Stimulated activated effector memory CD8-positive, alpha-beta T cell treated with anti-CD3 and anti-CD28 coated beads, Interleukin-12 subunit alpha, Interleukin-12 subunit beta, amount 100 ng/mL, for 72 hours (primary cell): ENCODE results near the gene PDZD2.
"Not testable (repeated sequence)": the region's sequence is repeated elsewhere in the genome, so short reads cannot be mapped to it uniquely, and the experiment has no call there.

ENCODE experiments used
- ATAC-seq: fragments of 150-1000 bp; cut with Tn5 transposase; 2 replicates; pipeline ENCODE4 v1.10.0; 2021
- DNase-seq, 2 donors: peaks; one replicate each; pipeline ENCODE4 v3.0.0; 2021 to 2022; ENCODE audit warnings: low spot score in 2 of 2
- H3K27ac Mint-ChIP-seq: one replicate; pipeline ENCODE4 v1.8.0; 2022; ENCODE audit warnings: mild to moderate bottlenecking, mixed read lengths
- H3K36me3 Mint-ChIP-seq: one replicate; pipeline ENCODE4 v1.8.0; 2022; ENCODE audit warnings: mild to moderate bottlenecking, mixed read lengths
- H3K4me1 Mint-ChIP-seq: one replicate; pipeline ENCODE4 v1.8.0; 2022; ENCODE audit warnings: mixed read lengths
- H3K4me3 Mint-ChIP-seq: one replicate; pipeline ENCODE4 v1.8.0; 2022; ENCODE audit warnings: mild to moderate bottlenecking, mixed read lengths
- H3K9me3 Mint-ChIP-seq: one replicate; pipeline ENCODE4 v1.8.0; 2022; ENCODE audit warnings: mixed read lengths

Gene PDZD2

GRCh38 chr5:31992377-31992776 is 353.4 kb downstream of the PDZD2 start:
- H3K36me3 Mint-ChIP-seq: peaks cover 6% of the 10 kb centered on the region
- no peak overlapping the region for H3K4me3 Mint-ChIP-seq
- H3K9me3 Mint-ChIP-seq: peaks cover 3% of the 10 kb centered on the region
- no peaks in the 10 kb centered on the region for H3K4me1 Mint-ChIP-seq
- no peak overlapping the region for H3K27ac Mint-ChIP-seq
- no peak for ATAC-seq
- DNase-seq: no peak

GRCh38 chr5:31993165-31993961 is 354.4 kb downstream of the PDZD2 start:
- no peak for DNase-seq
- Mint-ChIP-seq H3K27ac (no peak overlapping the region), H3K4me3 (no peak overlapping the region), H3K36me3 (peaks cover 6% of the 10 kb centered on the region), H3K9me3 (no peaks in the 10 kb centered on the region), H3K4me1 (no peaks in the 10 kb centered on the region)
- ATAC-seq: no peak

GRCh38 chr5:31995006-31995405 is 356.1 kb downstream of the PDZD2 start:
- Mint-ChIP-seq H3K27ac (no peak overlapping the region), H3K4me3 (no peak overlapping the region), H3K4me1 (no peaks in the 10 kb centered on the region), H3K9me3 (no peaks in the 10 kb centered on the region), H3K36me3 (peaks cover 6% of the 10 kb centered on the region)
- DNase-seq: no peak
- ATAC-seq: no peak

- H3K27ac Mint-ChIP-seq: no peak overlapping the region
- no peaks in the 10 kb centered on the region for H3K4me1 Mint-ChIP-seq
- no peak for ATAC-seq
- H3K9me3 Mint-ChIP-seq: no peaks in the 10 kb centered on the region
- H3K4me3 Mint-ChIP-seq: no peak overlapping the region
- no peak for DNase-seq
- H3K36me3 Mint-ChIP-seq: peaks cover 6% of the 10 kb centered on the region
Observed at GRCh38 chr5:31995714-31996113, 356.8 kb downstream of the PDZD2 start.

GRCh38 chr5:31996909-31997308 is 358.0 kb downstream of the PDZD2 start:
- DNase-seq: no peak
- no peak overlapping the region for H3K27ac Mint-ChIP-seq
- H3K4me3 Mint-ChIP-seq: no peak overlapping the region

GRCh38 chr5:31999470-31999869 is 360.5 kb downstream of the PDZD2 start:
- Mint-ChIP-seq H3K9me3 (peaks cover 2% of the 10 kb centered on the region), H3K27ac (no peak overlapping the region), H3K36me3 (peaks cover 6% of the 10 kb centered on the region), H3K4me3 (no peak overlapping the region), H3K4me1 (peaks cover 7% of the 10 kb centered on the region)
- ATAC-seq (peak; percentile 22), DNase-seq (no peak)

More at GRCh38 chr5:31996909-31997308, 358.0 kb downstream of the PDZD2 start:
- no peak for ATAC-seq
- no peaks in the 10 kb centered on the region for H3K9me3 Mint-ChIP-seq
- H3K4me1 Mint-ChIP-seq: no peaks in the 10 kb centered on the region
- H3K36me3 Mint-ChIP-seq: peaks cover 6% of the 10 kb centered on the region

GRCh38 chr5:32000731-32001130 is 361.8 kb downstream of the PDZD2 start:
- Mint-ChIP-seq H3K36me3 (peaks cover 6% of the 10 kb centered on the region), H3K4me3 (no peak overlapping the region), H3K27ac (no peak overlapping the region), H3K4me1 (peaks cover 7% of the 10 kb centered on the region), H3K9me3 (peaks cover 2% of the 10 kb centered on the region)
- DNase-seq: no peak
- ATAC-seq: no peak

- DNase-seq (no peak), ATAC-seq (no peak)
- H3K36me3 Mint-ChIP-seq: peaks cover 6% of the 10 kb centered on the region
- peaks cover 7% of the 10 kb centered on the region for H3K4me1 Mint-ChIP-seq
- peaks cover 2% of the 10 kb centered on the region for H3K9me3 Mint-ChIP-seq
- H3K27ac Mint-ChIP-seq: no peak overlapping the region
- H3K4me3 Mint-ChIP-seq: no peak overlapping the region
Observed at GRCh38 chr5:32001284-32001683, 362.4 kb downstream of the PDZD2 start.

- Mint-ChIP-seq H3K36me3 (peaks cover 2% of the 10 kb centered on the region), H3K9me3 (peaks cover 2% of the 10 kb centered on the region), H3K27ac (no peak overlapping the region), H3K4me1 (peaks cover 7% of the 10 kb centered on the region), H3K4me3 (no peak overlapping the region)
- peak; percentile 18 for ATAC-seq
- DNase-seq: no peak
Observed at GRCh38 chr5:32001707-32002106, 362.8 kb downstream of the PDZD2 start.

- ATAC-seq (no peak), DNase-seq (no peak)
- no peak overlapping the region for H3K4me3 Mint-ChIP-seq
- no peak overlapping the region for H3K27ac Mint-ChIP-seq
- no peaks in the 10 kb centered on the region for H3K36me3 Mint-ChIP-seq
- peaks cover 7% of the 10 kb centered on the region for H3K4me1 Mint-ChIP-seq
- peaks cover 2% of the 10 kb centered on the region for H3K9me3 Mint-ChIP-seq
Observed at GRCh38 chr5:32002755-32003154, 363.8 kb downstream of the PDZD2 start.

GRCh38 chr5:32003981-32004380 is 365.1 kb downstream of the PDZD2 start:
- DNase-seq: no peak
- H3K36me3 Mint-ChIP-seq: no peaks in the 10 kb centered on the region
- ATAC-seq: no peak
- peaks cover 7% of the 10 kb centered on the region for H3K4me1 Mint-ChIP-seq
- peaks cover 2% of the 10 kb centered on the region for H3K9me3 Mint-ChIP-seq
- no peak overlapping the region for H3K27ac Mint-ChIP-seq
- H3K4me3 Mint-ChIP-seq: no peak overlapping the region

GRCh38 chr5:32004404-32004803 is 365.5 kb downstream of the PDZD2 start:
- ATAC-seq (no peak), DNase-seq (no peak)
- Mint-ChIP-seq H3K4me3 (no peak overlapping the region), H3K36me3 (no peaks in the 10 kb centered on the region), H3K9me3 (peaks cover 2% of the 10 kb centered on the region), H3K4me1 (peaks cover 7% of the 10 kb centered on the region), H3K27ac (no peak overlapping the region)

- DNase-seq: no peak
- Mint-ChIP-seq H3K36me3 (no peaks in the 10 kb centered on the region), H3K4me3 (no peak overlapping the region), H3K9me3 (no peaks in the 10 kb centered on the region), H3K27ac (no peak overlapping the region), H3K4me1 (no peaks in the 10 kb centered on the region)
- ATAC-seq: no peak
Observed at GRCh38 chr5:32008746-32009145, 369.8 kb downstream of the PDZD2 start.

GRCh38 chr5:32013658-32014057 is 374.7 kb downstream of the PDZD2 start:
- DNase-seq: no peak
- Mint-ChIP-seq H3K36me3 (no peaks in the 10 kb centered on the region), H3K9me3 (no peaks in the 10 kb centered on the region), H3K27ac (no peak overlapping the region), H3K4me1 (no peaks in the 10 kb centered on the region), H3K4me3 (no peak overlapping the region)
- ATAC-seq: no peak

GRCh38 chr5:32014096-32014745 is 375.3 kb downstream of the PDZD2 start:
- no peaks in the 10 kb centered on the region for H3K36me3 Mint-ChIP-seq
- DNase-seq (no peak), ATAC-seq (no peak)
- H3K27ac Mint-ChIP-seq: peak overlapping the region; percentile 61
- no peaks in the 10 kb centered on the region for H3K4me1 Mint-ChIP-seq
- no peaks in the 10 kb centered on the region for H3K9me3 Mint-ChIP-seq
- no peak overlapping the region for H3K4me3 Mint-ChIP-seq

- H3K36me3 Mint-ChIP-seq, ATAC-seq, DNase-seq, H3K9me3 Mint-ChIP-seq, H3K27ac Mint-ChIP-seq, H3K4me1 Mint-ChIP-seq, H3K4me3 Mint-ChIP-seq: not testable (repeated sequence)
Observed at GRCh38 chr5:32015262-32015661, 376.3 kb downstream of the PDZD2 start.
